Peyer's patch (tissue), 4 donors: ENCODE data around the gene SRSF5.

ENCODE experiments used
- CTCF ChIP-seq, 6 experiments: fragments of 450-650 bp in 4 of 6; fragments of 200-600 bp in 2 of 6; sonication (generic) in 1 of 6; IDR thresholded peaks; one replicate each; pipeline ENCODE4 v1.5.1; 2017 to 2019; ENCODE audit warnings: antibody characterized with exemption in 6 of 6, mild to moderate bottlenecking in 3 of 6, moderate library complexity in 1 of 6
- POLR2A ChIP-seq, 2 donors: fragments of 450-650 bp; IDR thresholded peaks; one replicate each; pipeline ENCODE4 v1.5.1; 2017; ENCODE audit warnings: antibody characterized with exemption in 2 of 2, mild to moderate bottlenecking in 2 of 2, moderate library complexity in 2 of 2

- TF ChIP-seq CTCF (IDR thresholded peaks at IDR 0.05) = no peak
- no peak for TF ChIP-seq POLR2A (IDR thresholded peaks at IDR 0.05)
Measured at GRCh38 chr14:69769623-69770022, 2.7 kb downstream of the SRSF5 start.
